MM.1S (cell line): ENCODE measurements around the gene IRGQ.

Experiments
- DNase-seq: peaks from one replicate; pipeline ENCODE4 v3.0.0-alpha.2; 2015
- H2AFZ ChIP-seq: fragments of 300-600 bp; sonication (generic); 2 replicates; pipeline ENCODE4 v1.6.0; 2016; ENCODE audit warnings: antibody characterized with exemption, low read length
- H3F3A ChIP-seq: fragments of 300-600 bp; sonication (generic); 2 replicates; pipeline ENCODE4 v1.6.1; 2016; ENCODE audit warnings: mild to moderate bottlenecking, antibody characterized with exemption, low read length, moderate library complexity, mixed read lengths; ENCODE audit not compliant: insufficient read depth
- H3K27ac ChIP-seq: fragments of 300-600 bp; sonication (generic); 2 replicates; pipeline ENCODE4 v1.5.1; 2016; ENCODE audit warnings: mild to moderate bottlenecking, low read length
- H3K27me3 ChIP-seq: fragments of 300-600 bp; sonication (generic); replicated peaks from 2 replicates; pipeline ENCODE4 v1.6.0; 2016; ENCODE audit warnings: low read length; ENCODE audit not compliant: insufficient read depth
- H3K36me3 ChIP-seq: fragments of 300-600 bp; sonication (generic); replicated peaks from 2 replicates; pipeline ENCODE4 v1.6.1; 2016; ENCODE audit warnings: mild to moderate bottlenecking, low read length, mixed read lengths; ENCODE audit not compliant: insufficient read depth
- H3K4me1 ChIP-seq: fragments of 300-600 bp; sonication (generic); 2 replicates; pipeline ENCODE4 v1.6.1; 2016; ENCODE audit warnings: low read length, mixed read lengths
- H3K4me2 ChIP-seq: fragments of 300-600 bp; sonication (generic); 2 replicates; pipeline ENCODE4 v1.6.0; 2016; ENCODE audit warnings: low read depth, low read length
- H3K4me3 ChIP-seq: fragments of 300-600 bp; sonication (generic); 2 replicates; pipeline ENCODE4 v1.5.1; 2016; ENCODE audit warnings: low read length, mixed read lengths
- H3K79me2 ChIP-seq: fragments of 300-600 bp; sonication (generic); 2 replicates; pipeline ENCODE4 v1.6.1; 2016; ENCODE audit warnings: mixed run types, low read length, mixed read lengths
- H3K9ac ChIP-seq: fragments of 300-600 bp; sonication (generic); 2 replicates; pipeline ENCODE4 v1.6.1; 2016; ENCODE audit warnings: low read length, mixed read lengths
- H3K9me2 ChIP-seq: fragments of 300-600 bp; sonication (generic); replicated peaks from 2 replicates; pipeline ENCODE4 v1.6.1; 2016; ENCODE audit warnings: mild to moderate bottlenecking, low read length, mixed read lengths; ENCODE audit not compliant: insufficient read depth
- H3K9me3 ChIP-seq: fragments of 300-600 bp; sonication (generic); replicated peaks from 2 replicates; pipeline ENCODE4 v1.6.1; 2016; ENCODE audit warnings: mild to moderate bottlenecking, low read length, mixed read lengths; ENCODE audit not compliant: insufficient read depth
- H4K20me1 ChIP-seq: fragments of 300-600 bp; sonication (generic); 2 replicates; pipeline ENCODE4 v1.6.1; 2016; ENCODE audit warnings: mild to moderate bottlenecking, low read length, moderate library complexity, mixed read lengths; ENCODE audit not compliant: insufficient read depth
- CTCF ChIP-seq: fragments of 300-600 bp; sonication (generic); IDR thresholded peaks from 2 replicates; pipeline ENCODE4 v1.5.1; 2016; ENCODE audit warnings: antibody characterized with exemption, low read length, mixed read lengths
- EZH2 ChIP-seq: fragments of 300-600 bp; sonication (generic); optimal IDR thresholded peaks from 2 replicates; pipeline ENCODE3; 2017; ENCODE audit warnings: low read depth, mild to moderate bottlenecking, antibody characterized with exemption, low read length, mixed read lengths
- EZH2phosphoT487 ChIP-seq: fragments of 300-600 bp; sonication (generic); IDR thresholded peaks from 2 replicates; pipeline ENCODE4 v1.6.1; 2018; ENCODE audit warnings: antibody characterized with exemption, low read length

The IRGQ gene

GRCh38 chr19:43628646-43629326, 32.9 kb upstream of the IRGQ start:
- TF ChIP-seq EZH2 (no peak), CTCF (no peak), EZH2phosphoT487 (no peak)
- Histone ChIP-seq H3K4me3 (no peak overlapping the region), H3K27ac (no peak overlapping the region)

GRCh38 chr19:43626838-43627237, 30.9 kb upstream of the IRGQ start:
- Histone ChIP-seq H3K9me3 (no peaks in the 10 kb centered on the region), H3K9ac (no peak overlapping the region), H2AFZ (no peak overlapping the region)

More at GRCh38 chr19:43628646-43629326, 32.9 kb upstream of the IRGQ start:
- no peaks in the 10 kb centered on the region for H3K4me1 ChIP-seq
- H3K4me2 ChIP-seq = no peak overlapping the region
- no peak for DNase-seq
- H3F3A ChIP-seq = no peaks in the 10 kb centered on the region
- no peaks in the 10 kb centered on the region for H3K9me3 ChIP-seq
- no peaks in the 10 kb centered on the region for H3K36me3 ChIP-seq
- H3K9me2 ChIP-seq = no peaks in the 10 kb centered on the region
- no peaks in the 10 kb centered on the region for H4K20me1 ChIP-seq
- no peaks in the 10 kb centered on the region for H3K79me2 ChIP-seq
- H2AFZ ChIP-seq = no peak overlapping the region
- no peak overlapping the region for H3K9ac ChIP-seq
- peaks cover 23% of the 10 kb centered on the region for H3K27me3 ChIP-seq

GRCh38 chr19:43625918-43626579, 30.1 kb upstream of the IRGQ start:
- H3K4me1 ChIP-seq = no peaks in the 10 kb centered on the region
- H3K9ac ChIP-seq = no peak overlapping the region
- H4K20me1 ChIP-seq = no peaks in the 10 kb centered on the region
- H3K36me3 ChIP-seq = no peaks in the 10 kb centered on the region
- H3K79me2 ChIP-seq = no peaks in the 10 kb centered on the region
- TF ChIP-seq CTCF (no peak), EZH2 (no peak), EZH2phosphoT487 (no peak)
- H3K9me3 ChIP-seq = no peaks in the 10 kb centered on the region
- H3K27me3 ChIP-seq = peaks cover 14% of the 10 kb centered on the region
- no peaks in the 10 kb centered on the region for H3F3A ChIP-seq
- no peak for DNase-seq
- H3K4me2 ChIP-seq = no peak overlapping the region
- H2AFZ ChIP-seq = no peak overlapping the region
- H3K9me2 ChIP-seq = no peaks in the 10 kb centered on the region
- H3K27ac ChIP-seq = no peak overlapping the region
- no peak overlapping the region for H3K4me3 ChIP-seq

More at GRCh38 chr19:43626838-43627237, 30.9 kb upstream of the IRGQ start:
- H3K27me3 ChIP-seq = peaks cover 17% of the 10 kb centered on the region
- no peaks in the 10 kb centered on the region for H4K20me1 ChIP-seq
- no peaks in the 10 kb centered on the region for H3K4me1 ChIP-seq
- H3K36me3 ChIP-seq = no peaks in the 10 kb centered on the region
- H3K79me2 ChIP-seq = no peaks in the 10 kb centered on the region
- H3K27ac ChIP-seq = no peak overlapping the region
- H3F3A ChIP-seq = no peaks in the 10 kb centered on the region
- no peak overlapping the region for H3K4me2 ChIP-seq
- TF ChIP-seq EZH2 = no peak
- TF ChIP-seq CTCF = no peak
- no peak for TF ChIP-seq EZH2phosphoT487
- no peaks in the 10 kb centered on the region for H3K9me2 ChIP-seq
- DNase-seq = no peak
- H3K4me3 ChIP-seq = no peak overlapping the region
